HepG2 (cell line): ENCODE measurements around the gene MMP24OS. TPM values are rescaled to one million over a fixed set of nuclear protein-coding genes. Genes with fewer than 3 reads are reported as not detected.

Source experiments
- AGO2 ChIP-seq: fragments of 200-400 bp; formaldehyde crosslinking; optimal IDR thresholded peaks from 2 replicates; pipeline ENCODE3; 2017; ENCODE audit warnings: mild to moderate bottlenecking, low read depth, low read length, moderate library complexity
- ATF6 ChIP-seq: sonication (generic); formaldehyde crosslinking; conservative IDR thresholded peaks from 2 replicates; pipeline ENCODE4 v1.4.0; 2020; ENCODE audit warnings: missing genetic modification reagents
- IRF9 ChIP-seq: sonication (generic); formaldehyde crosslinking; IDR thresholded peaks from 2 replicates; pipeline ENCODE4 v1.8.0; 2022; ENCODE audit warnings: missing genetic modification reagents, mild to moderate bottlenecking, borderline replicate concordance
- MLLT10 ChIP-seq: sonication (generic); formaldehyde crosslinking; IDR thresholded peaks from 2 replicates; pipeline ENCODE4 v1.4.0; 2020; ENCODE audit warnings: missing genetic modification reagents
- RELA ChIP-seq: sonication (generic); formaldehyde crosslinking; IDR thresholded peaks from 2 replicates; pipeline ENCODE4 v1.4.0; 2020; ENCODE audit warnings: missing genetic modification reagents
- RFXAP ChIP-seq: sonication (generic); formaldehyde crosslinking; IDR thresholded peaks from 2 replicates; pipeline ENCODE4 v1.4.0; 2020; ENCODE audit warnings: missing genetic modification reagents, borderline replicate concordance
- RNF2 ChIP-seq: fragments of 450-650 bp; conservative IDR thresholded peaks from 2 replicates; pipeline ENCODE4 v1.6.1; 2016; ENCODE audit warnings: low read depth
- SKIL ChIP-seq: sonication (generic); formaldehyde crosslinking; IDR thresholded peaks from 2 replicates; pipeline ENCODE4 v1.8.0; 2022; ENCODE audit warnings: missing genetic modification reagents, mild to moderate bottlenecking, moderate library complexity, borderline replicate concordance
- TIGD3 ChIP-seq: sonication (generic); formaldehyde crosslinking; IDR thresholded peaks from 2 replicates; pipeline ENCODE4 v1.5.1; 2020; ENCODE audit warnings: mild to moderate bottlenecking, missing genetic modification reagents, borderline replicate concordance
- ZFP36L2 ChIP-seq: sonication (generic); formaldehyde crosslinking; IDR thresholded peaks from 2 replicates; pipeline ENCODE4 v1.4.0; 2020; ENCODE audit warnings: missing genetic modification reagents
- ZGPAT ChIP-seq: IDR thresholded peaks from 2 replicates; pipeline ENCODE4 v1.6.1; 2016; ENCODE audit warnings: mild to moderate bottlenecking
- ZNF3 ChIP-seq: IDR thresholded peaks from 2 replicates; pipeline ENCODE4 v1.7.0; 2017; ENCODE audit warnings: inconsistent platforms
- ZNF510 ChIP-seq: sonication (generic); formaldehyde crosslinking; IDR thresholded peaks from 2 replicates; pipeline ENCODE4 v1.4.0; 2020; ENCODE audit warnings: low read depth, mild to moderate bottlenecking, missing genetic modification reagents
- polyA plus RNA-seq, 8 experiments: library from polyadenylated mRNA; depleted of rRNA in 3 of 8; stranded (reverse) in 7 of 8; unstranded in 1 of 8; fragments of >200 nt; fragmentation: Illumina TruSeq in 4 of 8; extraction: Trizol in 4 of 8; gene quantifications; 2 replicates each; pipeline versions ENCODE4 v1.2.1 to v1.2.3, GENCODE V29; 2011 to 2016; ENCODE audit warnings: low read depth in 4 of 8, missing spikeins in 1 of 8, mixed read lengths in 1 of 8; ENCODE audit not compliant: insufficient read depth in 1 of 8
- total RNA-seq, 5 experiments: library from RNA; depleted of rRNA; stranded (reverse); fragments of >200 nt; fragmentation: Illumina TruSeq; extraction: Trizol; gene quantifications; 2 replicates each; pipeline ENCODE4 v1.2.3, GENCODE V29; 2016; ENCODE audit warnings: low read depth in 1 of 5
- TF ChIP-seq, protein P1 (sequence below): sonication (generic); formaldehyde crosslinking; IDR thresholded peaks from 2 replicates; pipeline ENCODE4 v1.9.0; 2021; ENCODE audit warnings: missing genetic modification reagents, borderline replicate concordance
- TF ChIP-seq, protein P2 (sequence below): IDR thresholded peaks from 2 replicates; pipeline ENCODE4 v1.6.1; 2016; ENCODE audit warnings: mild to moderate bottlenecking, missing biosample characterization, missing genetic modification reagents
- TF ChIP-seq, protein P3 (sequence below): sonication (generic); formaldehyde crosslinking; IDR thresholded peaks from 2 replicates; pipeline ENCODE4 v1.8.1; 2023; ENCODE audit warnings: mild to moderate bottlenecking, inconsistent platforms, moderate library complexity, missing genetic modification reagents, borderline replicate concordance

Gene MMP24OS
- total and polyA plus RNA-seq, 2 of the 13 experiments (the other 11 are each of a cell fraction or from before 2014, with no cell fraction given) = 6.0 to 8.5 TPM

DNA sequence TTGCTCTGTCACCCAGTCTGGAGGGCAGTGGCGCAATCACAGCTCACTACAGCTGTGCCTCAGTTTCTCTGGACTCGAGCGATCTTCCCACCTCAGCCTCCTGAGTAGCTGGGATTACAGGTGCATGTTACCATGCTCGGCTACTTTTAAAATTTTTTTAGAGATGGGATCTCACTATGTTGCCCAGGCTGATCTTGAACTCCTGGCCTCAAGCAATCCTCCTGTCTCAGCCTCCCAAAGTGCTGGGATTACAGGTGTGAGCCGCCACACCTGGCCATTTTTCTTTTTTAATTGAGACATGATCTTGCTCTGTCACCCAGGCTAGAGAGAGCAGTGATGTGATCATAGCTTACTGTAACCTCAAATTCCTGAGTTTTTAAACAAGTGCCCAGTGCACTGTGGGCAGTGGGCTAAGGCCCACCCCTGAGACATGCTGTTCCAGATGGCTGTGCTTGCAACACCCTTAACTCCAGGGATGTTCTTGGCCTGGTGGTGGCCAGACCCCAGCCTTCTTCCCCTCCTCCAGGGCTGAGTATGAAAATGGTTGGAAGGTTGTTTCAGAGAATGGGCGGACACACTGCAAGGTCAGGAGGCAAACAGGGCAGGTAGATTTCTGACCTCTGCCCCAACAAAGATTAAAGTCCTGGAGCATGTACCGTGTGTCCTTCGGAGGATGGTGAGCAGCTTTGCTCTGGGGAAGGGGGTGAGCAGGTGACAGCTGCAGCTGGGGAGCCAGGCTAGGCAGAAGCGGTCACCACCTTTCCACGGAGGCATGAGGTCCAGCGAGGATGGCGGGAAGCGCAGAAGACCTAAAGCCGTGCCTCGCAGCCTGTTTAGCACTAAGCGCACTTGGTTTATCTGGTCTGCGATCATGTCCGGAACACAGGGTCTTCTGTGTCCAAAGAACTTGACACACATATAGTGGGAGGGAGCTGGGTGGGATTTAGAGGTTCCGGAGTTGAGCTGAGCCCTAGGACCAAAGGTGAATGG is 15.7 kb upstream of the MMP24OS start (continued):
- TF ChIP-seq ZNF3 (CRISPR knock-in tag) (no peak), ZGPAT (CRISPR knock-in tag) (0 out of 2 replicates have a peak, but pooled peaks have one; percentile 24), IRF9 (CRISPR knock-in tag) (no peak), TIGD3 (CRISPR knock-in tag) (no peak), AGO2 (no peak), ZFP36L2 (no peak), RFXAP (CRISPR knock-in tag) (no peak), SKIL (CRISPR knock-in tag) (no peak; the same call in 1 of the 2 replicates), ZNF510 (no peak), MLLT10 (CRISPR knock-in tag) (no peak), ATF6 (no peak), RNF2 (no peak; the same call in 1 of the 2 replicates), RELA (CRISPR knock-in tag) (no peak)
- TF ChIP-seq, protein P1, sequence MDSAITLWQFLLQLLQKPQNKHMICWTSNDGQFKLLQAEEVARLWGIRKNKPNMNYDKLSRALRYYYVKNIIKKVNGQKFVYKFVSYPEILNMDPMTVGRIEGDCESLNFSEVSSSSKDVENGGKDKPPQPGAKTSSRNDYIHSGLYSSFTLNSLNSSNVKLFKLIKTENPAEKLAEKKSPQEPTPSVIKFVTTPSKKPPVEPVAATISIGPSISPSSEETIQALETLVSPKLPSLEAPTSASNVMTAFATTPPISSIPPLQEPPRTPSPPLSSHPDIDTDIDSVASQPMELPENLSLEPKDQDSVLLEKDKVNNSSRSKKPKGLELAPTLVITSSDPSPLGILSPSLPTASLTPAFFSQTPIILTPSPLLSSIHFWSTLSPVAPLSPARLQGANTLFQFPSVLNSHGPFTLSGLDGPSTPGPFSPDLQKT = no peak
- TF ChIP-seq, protein P2, sequence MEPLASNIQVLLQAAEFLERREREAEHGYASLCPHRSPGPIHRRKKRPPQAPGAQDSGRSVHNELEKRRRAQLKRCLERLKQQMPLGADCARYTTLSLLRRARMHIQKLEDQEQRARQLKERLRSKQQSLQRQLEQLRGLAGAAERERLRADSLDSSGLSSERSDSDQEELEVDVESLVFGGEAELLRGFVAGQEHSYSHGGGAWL (CRISPR knock-in tag) = no peak
- TF ChIP-seq, protein P3, sequence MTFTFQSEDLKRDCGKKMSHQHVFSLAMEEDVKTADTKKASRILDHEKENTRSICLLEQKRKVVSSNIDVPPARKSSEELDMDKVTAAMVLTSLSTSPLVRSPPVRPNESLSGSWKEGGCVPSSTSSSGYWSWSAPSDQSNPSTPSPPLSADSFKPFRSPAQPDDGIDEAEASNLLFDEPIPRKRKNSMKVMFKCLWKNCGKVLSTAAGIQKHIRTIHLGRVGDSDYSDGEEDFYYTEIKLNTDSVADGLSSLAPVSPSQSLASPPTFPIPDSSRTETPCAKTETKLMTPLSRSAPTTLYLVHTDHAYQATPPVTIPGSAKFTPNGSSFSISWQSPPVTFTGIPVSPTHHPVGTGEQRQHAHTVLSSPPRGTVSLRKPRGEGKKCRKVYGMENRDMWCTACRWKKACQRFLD = no peak
